Brain microvascular endothelial cell (primary cell): ENCODE results near the gene ABLIM2.

Experiments
- DNase-seq: peaks from one replicate; pipeline ENCODE4 v3.0.0-alpha.2; 2020
- H3K27ac ChIP-seq: fragments of 250-450 bp; sonication (Bioruptor Pico); 2 replicates; pipeline ENCODE4 v1.5.1; 2020; ENCODE audit warnings: mild to moderate bottlenecking, moderate library complexity
- H3K27me3 ChIP-seq: fragments of 250-450 bp; sonication (Bioruptor Pico); replicated peaks from 2 replicates; pipeline ENCODE4 v1.5.1; 2020; ENCODE audit warnings: mild to moderate bottlenecking
- H3K36me3 ChIP-seq: fragments of 250-450 bp; sonication (Bioruptor Pico); replicated peaks from 2 replicates; pipeline ENCODE4 v1.5.1; 2020; ENCODE audit warnings: mild to moderate bottlenecking
- H3K4me3 ChIP-seq: 2 replicates; pipeline ENCODE4 v1.5.1; 2011; ENCODE audit warnings: low read depth, mild to moderate bottlenecking, control low read depth, low read length, moderate library complexity
- in situ Hi-C: cut with HindIII; loops from 2 replicates; pipeline ENCODE4 v1.10.0; 2017; ENCODE audit warnings: low sequenced_read_pairs, low pct_ligation_motif_present
- TF ChIP-seq, protein P1 (sequence below): IDR thresholded peaks from 2 replicates; pipeline ENCODE4 v1.5.1; 2011; ENCODE audit warnings: low read depth, mild to moderate bottlenecking, moderate library complexity, low read length, control low read depth, inconsistent platforms; ENCODE audit errors: missing control alignments

ABLIM2 gene

DNA sequence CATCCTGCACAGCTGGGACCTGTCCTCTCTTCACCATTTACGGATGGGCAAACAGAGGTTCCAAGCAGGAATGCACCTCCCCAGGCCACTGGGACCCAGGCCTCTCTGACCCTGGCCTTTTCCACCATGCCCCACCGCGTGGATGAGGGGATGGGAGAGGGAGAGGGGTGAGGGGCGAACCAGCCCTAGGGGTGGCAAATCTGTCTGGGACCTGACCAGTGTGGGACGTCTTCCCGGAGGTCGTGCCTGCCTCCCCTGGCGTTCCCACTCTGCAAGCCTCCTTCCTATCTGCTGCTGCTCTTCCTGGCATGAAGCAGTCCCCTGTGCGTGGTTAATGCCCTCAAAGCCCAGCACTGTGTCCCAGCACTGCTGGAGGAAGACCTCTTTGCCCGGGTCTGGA is 35.9 kb downstream of the ABLIM2 start:
- Histone ChIP-seq H3K36me3 (no peaks in the 10 kb centered on the region), H3K27ac (no peak overlapping the region), H3K4me3 (no peak overlapping the region), H3K27me3 (no peaks in the 10 kb centered on the region)
- in situ Hi-C loops = no loop called here
- DNase-seq = no peak
- TF ChIP-seq, protein P1, sequence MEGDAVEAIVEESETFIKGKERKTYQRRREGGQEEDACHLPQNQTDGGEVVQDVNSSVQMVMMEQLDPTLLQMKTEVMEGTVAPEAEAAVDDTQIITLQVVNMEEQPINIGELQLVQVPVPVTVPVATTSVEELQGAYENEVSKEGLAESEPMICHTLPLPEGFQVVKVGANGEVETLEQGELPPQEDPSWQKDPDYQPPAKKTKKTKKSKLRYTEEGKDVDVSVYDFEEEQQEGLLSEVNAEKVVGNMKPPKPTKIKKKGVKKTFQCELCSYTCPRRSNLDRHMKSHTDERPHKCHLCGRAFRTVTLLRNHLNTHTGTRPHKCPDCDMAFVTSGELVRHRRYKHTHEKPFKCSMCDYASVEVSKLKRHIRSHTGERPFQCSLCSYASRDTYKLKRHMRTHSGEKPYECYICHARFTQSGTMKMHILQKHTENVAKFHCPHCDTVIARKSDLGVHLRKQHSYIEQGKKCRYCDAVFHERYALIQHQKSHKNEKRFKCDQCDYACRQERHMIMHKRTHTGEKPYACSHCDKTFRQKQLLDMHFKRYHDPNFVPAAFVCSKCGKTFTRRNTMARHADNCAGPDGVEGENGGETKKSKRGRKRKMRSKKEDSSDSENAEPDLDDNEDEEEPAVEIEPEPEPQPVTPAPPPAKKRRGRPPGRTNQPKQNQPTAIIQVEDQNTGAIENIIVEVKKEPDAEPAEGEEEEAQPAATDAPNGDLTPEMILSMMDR = no peak

GRCh38 chr4:8121292-8122015 is 37.2 kb downstream of the ABLIM2 start:
- no peak overlapping the region for H3K4me3 ChIP-seq
- TF ChIP-seq, protein P1 = no peak
- in situ Hi-C loops = no loop called here

DNA sequence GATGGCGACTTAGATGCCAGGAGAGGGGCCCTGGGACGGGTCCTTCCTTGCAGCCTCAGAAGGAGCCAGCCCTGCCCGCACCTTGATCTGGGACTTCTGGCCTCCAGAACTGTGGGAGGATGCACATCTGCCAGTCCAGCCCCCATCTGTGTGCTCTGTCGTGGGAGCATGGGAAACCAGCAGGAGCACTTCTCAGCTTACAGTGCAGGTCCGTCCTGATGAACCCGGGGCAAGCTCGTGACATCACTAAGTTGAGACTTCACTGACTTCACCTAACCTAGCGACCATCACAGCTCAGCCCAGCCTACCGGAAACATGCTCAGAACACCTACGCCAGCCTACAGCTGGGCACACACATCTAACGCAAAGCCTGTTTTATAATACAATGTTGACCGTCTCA is 38.1 kb downstream of the ABLIM2 start:
- TF ChIP-seq, protein P1 = no peak
- Histone ChIP-seq H3K36me3 (no peaks in the 10 kb centered on the region), H3K27me3 (no peaks in the 10 kb centered on the region), H3K27ac (no peak overlapping the region), H3K4me3 (no peak overlapping the region)
- DNase-seq = no peak
- in situ Hi-C loops = no loop called here

More at GRCh38 chr4:8121292-8122015, 37.2 kb downstream of the ABLIM2 start:
- no peak overlapping the region for H3K27ac ChIP-seq
- no peak for DNase-seq
- H3K27me3 ChIP-seq = no peaks in the 10 kb centered on the region
- H3K36me3 ChIP-seq = no peaks in the 10 kb centered on the region

- Histone ChIP-seq H3K27ac (no peak overlapping the region), H3K27me3 (no peaks in the 10 kb centered on the region), H3K36me3 (no peaks in the 10 kb centered on the region), H3K4me3 (no peak overlapping the region)
- in situ Hi-C loops = no loop called here
- TF ChIP-seq, protein P1 = no peak
- DNase-seq = no peak
Observed at GRCh38 chr4:8119877-8120276, 38.7 kb downstream of the ABLIM2 start.

DNA sequence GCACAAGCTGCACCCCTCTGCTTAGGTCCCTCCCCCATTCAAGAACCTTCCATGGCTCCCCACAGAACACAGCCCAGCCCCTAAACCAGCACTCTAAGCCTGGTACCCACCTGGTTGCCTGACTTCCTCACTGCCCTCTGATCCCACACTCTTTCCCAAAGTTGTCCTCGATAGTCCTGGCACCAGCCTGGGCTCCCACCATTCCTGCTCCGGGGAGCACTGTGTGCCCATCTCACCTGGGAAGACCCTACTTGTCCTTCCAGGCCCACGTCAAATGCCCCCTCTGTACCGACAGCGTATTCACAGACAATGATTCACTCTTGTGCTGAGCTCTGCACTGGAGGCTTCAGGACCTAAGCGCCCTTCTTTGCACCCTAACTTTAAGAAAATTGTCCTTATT is 40.1 kb downstream of the ABLIM2 start:
- no peaks in the 10 kb centered on the region for H3K27me3 ChIP-seq

More for the DNA sequence above, 40.1 kb downstream of the ABLIM2 start:
- no peaks in the 10 kb centered on the region for H3K36me3 ChIP-seq
- H3K27ac ChIP-seq = no peak overlapping the region
- TF ChIP-seq, protein P1 = no peak
- H3K4me3 ChIP-seq = no peak overlapping the region
- DNase-seq = no peak
- in situ Hi-C loops = no loop called here
